HG02623 (cell line): ENCODE data around the gene EHD1.

Experiments
- ATAC-seq: cut with Tn5 transposase; IDR thresholded peaks from one replicate; pipeline ENCODE4 v1.9.1; 2021; ENCODE audit warnings: moderate library complexity; ENCODE audit not compliant: unreplicated experiment

EHD1 gene

DNA sequence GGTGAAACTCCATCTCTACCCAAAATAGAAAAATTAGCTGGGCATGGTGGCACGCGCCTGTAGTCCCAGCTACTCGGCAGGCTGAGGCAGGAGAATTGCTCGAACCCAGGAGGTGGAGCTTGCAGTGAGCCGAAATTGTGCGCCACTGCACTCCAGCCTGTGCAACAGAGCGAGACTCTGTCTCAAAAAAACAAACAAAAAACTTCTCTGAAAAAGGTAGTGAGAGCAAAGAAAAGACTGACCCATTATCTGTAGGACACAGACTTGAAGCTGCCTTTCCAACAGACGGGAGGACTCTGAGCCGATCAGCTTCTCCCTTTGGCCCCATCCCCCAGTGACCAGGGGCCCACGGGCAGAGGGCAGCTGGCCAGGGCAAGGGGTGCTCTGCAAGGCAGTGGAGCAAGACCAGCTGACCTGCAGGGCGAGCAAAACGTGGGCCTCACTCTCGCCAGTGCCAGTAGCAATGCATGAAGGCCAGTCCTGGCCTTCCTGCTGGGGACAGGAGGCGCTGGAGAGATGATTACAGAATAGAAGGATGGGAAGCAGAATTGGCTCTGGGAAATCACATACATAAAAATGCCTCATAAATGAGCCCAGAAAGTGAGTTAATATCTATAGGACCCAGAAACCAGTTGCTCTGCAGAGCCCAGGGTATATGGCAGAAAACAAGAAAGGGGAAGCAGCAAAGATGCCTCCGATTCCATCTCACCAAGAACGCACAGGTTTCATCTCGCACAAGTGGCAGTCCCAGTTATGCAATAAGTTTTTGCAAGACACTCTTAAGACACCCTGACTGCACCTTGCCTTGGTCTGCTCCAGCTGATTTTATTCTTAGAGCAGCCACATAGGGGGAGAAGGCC lies 2.8 kb downstream of the EHD1 start:
- no peak for ATAC-seq

- ATAC-seq: no peak
Measured at GRCh38 chr11:64874308-64875240, 3.8 kb downstream of the EHD1 start.

DNA sequence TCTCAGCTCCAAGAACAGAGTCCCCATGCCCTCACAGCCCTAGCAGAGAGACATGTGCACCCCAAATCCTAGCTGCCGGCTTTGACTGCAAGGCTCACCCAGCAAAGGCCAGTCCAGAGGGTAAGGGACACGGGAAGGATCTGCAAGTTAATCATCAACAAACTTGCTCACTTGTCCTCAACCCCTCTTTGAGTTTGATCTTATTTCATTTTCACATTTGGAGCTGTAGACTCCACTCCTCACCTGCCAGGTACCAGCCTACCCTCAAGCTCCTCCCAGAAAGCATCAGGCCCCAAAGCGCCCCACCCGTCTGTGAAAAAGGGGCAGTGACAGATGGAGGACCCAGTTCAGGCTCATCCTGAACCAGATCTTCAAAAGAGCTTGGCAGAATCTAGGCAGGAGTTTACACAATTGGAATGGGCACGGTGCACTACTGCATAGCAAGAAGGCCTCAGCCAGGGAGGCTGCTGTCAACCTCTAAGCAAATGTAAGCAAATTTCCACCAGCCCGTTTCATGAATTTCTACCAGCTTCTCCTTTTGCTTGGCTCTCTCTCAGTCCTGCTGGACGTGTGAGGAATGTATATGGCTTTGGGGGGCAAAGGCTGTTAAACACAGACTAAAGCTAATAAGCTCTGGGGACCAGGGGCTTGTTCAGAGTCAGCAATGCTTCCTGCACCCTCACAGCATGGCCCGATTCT lies 5.5 kb downstream of the EHD1 start:
- no peak for ATAC-seq

DNA sequence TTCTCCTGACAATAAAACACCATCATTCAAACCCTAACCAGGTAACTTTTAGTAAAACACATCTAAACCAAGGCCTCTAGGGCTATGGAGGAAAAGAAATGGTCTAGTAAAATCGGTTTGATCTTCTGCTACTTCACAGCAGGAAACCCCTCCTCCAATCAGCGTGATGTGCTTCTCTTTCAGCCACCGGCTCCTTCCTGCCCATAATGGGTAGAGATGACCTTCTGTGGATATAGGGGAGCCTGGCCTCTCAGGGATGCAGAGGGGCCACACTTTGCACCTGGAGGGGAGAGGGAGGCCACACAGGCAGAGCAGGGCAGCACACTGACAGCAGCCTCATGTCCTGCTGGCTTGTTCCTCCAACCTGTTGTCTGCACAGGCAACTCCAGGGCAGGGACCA lies 6.9 kb downstream of the EHD1 start:
- no peak for ATAC-seq

DNA sequence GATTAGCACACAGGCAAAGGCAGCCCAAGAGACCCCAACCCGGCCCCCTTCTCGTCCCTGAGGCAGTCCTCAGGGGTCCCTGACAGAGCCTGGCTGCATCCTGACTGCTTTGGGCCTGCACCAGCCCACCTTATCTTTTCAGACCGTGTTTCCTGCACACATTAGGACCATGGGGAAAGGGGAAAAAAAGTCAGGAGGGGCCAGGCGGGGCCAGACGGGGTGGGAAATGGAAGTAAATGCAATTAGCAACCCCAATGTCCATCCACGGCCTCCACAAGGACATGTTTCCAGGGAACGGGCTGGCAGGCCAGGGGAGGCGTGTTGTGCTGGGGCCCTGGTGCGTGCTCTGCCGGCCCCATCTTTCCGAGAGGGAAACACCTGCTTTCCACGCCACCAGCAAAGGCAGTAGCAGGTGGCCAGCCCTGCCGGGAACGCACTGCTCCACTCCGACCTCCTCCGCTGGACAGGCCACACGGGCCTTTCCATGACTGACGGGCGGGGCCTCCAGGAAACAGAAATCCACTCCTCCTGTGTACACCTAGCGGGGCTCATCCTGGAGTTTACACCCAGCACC lies 7.4 kb downstream of the EHD1 start:
- no peak for ATAC-seq

GRCh38 chr11:64870176-64870892 lies 8.1 kb downstream of the EHD1 start:
- no peak for ATAC-seq

DNA sequence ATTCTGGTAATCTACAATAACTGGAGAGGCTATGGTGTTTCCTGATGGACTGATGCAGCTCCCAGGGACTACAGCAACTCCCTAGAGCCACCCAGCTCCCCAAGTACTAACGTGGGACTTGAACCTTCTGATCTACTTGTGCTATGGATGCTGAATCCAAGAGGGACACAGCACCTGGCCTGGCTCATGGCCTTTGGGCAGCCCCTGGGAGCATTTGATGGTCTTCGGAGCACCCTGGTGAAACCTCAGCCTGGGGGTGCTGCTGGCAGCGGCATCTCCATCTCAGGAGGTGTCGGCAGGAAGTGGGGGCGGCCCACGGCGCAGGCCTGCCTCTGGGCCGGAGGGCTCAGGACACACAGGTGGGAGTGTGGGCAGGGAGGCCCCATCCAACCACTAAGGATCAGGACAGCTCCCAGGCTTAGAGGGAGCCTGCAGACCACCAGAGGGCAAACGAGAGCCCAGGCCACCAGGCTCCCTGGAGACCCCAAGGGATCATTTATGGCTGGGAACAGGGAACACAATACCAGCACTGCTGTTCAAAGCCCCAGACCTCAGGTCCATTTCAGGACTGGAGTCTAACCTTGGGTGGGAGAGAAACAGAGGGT lies 8.7 kb downstream of the EHD1 start:
- no peak for ATAC-seq

DNA sequence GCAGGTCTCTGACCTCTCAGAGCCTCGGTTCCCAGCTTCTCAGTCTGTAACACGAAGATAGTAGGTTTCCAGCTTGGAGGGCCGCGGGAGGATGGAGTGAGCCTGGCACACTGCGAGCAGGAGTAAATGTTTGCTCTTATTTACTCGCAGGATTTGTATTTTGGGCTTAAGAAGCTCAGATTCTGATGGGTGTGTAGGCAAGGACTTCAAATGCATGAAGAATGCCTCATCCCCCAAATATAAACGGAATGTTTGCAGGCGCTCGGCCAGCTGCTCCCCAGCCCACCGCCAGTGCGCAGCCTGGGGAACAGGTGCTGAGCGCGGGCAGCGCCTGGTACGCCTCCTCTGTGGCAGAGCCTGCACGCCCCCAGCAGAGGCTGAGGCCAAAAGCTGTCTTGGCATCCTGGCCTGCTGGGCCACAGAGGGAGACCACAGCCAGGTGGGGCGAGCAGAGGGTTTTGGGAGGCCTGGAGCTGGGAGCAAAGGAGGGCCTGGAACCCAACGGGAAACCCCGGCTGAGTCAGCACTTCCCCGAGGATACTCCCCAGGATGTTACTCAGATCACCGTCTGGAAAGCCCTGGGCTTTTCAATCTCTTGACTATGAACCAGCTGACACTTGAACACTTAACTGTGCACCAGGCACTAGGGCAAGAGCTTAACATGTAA lies 9.4 kb downstream of the EHD1 start:
- no peak for ATAC-seq

DNA sequence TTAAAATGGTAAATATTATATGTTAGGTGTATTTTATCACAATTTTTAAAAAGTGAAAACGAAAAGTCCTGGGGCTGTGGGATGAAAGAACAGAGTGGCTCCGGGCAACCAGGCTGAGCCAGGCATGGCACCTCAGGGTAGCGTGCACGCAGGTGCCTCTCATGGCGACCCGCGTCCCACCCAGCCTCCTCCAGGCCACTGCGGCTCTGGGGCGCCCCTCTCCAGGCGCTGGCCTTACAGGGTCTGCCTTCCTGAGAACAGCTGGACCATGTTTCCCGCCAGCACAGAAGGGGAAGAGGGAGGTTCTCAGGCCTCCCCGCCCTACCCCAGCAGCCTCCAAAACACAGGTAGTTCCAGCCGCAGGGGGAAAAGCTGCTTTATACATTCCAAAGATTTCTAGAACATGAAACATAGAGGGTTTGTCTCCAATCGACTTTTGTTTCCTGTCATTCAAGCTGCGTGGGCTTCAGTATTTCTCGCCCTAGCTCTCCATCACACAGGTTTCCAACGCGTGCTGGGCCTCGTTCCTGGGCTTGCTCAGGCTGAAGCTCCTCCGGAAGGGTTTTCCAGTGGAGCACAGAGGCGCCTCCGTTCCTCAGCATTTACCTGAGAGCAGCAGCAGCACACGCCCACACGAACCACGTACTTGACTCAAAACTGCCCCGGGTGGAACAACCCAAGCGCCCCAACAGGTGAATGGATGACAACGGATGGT lies 10.5 kb downstream of the EHD1 start:
- ATAC-seq: no peak

GRCh38 chr11:64866173-64866491 lies 12.3 kb downstream of the EHD1 start:
- ATAC-seq: no peak

GRCh38 chr11:64865286-64866172 lies 12.9 kb downstream of the EHD1 start:
- peak; percentile 36 for ATAC-seq

DNA sequence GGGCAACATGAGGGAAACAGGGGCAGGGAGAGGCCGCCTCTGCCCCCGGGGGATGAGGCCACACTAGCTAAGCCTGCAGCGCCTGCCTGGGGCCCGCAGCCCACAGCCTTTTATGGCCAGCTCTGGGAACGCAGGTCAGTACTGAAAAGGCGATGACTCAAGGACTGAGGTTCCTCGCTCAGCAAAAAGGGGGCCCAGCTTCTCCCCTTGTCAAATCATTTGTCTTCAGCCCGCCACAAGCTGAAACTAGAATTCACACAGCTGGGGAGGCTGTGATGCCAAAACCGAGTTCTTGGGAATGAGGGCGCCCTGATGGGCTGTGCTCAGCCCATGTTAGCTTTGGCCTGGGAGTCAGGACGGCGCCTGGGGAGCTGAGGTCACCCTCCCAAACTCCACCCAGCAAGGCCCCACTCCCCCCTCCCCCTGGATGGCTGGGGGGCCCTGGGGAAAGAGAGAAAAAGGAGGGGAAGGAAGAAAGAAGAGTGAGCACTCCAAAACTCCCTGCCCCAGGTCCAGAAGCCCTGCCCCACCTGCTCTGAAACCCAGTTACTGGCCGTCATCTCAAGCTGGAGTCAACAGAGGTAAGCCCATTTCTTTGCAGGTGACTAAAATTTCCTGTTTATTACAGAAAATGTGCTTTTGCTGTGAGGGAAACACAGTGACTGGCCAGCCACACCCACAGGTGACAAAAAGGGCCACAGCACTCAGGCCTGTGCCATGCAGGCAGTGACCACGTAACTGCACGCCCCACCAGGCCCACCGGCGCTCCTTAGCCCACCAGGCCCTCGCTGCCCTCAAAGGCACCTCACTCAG lies 13.7 kb downstream of the EHD1 start:
- peak; percentile 13 for ATAC-seq

- no peak for ATAC-seq
Measured at GRCh38 chr11:64864135-64864472, 14.3 kb downstream of the EHD1 start.

DNA sequence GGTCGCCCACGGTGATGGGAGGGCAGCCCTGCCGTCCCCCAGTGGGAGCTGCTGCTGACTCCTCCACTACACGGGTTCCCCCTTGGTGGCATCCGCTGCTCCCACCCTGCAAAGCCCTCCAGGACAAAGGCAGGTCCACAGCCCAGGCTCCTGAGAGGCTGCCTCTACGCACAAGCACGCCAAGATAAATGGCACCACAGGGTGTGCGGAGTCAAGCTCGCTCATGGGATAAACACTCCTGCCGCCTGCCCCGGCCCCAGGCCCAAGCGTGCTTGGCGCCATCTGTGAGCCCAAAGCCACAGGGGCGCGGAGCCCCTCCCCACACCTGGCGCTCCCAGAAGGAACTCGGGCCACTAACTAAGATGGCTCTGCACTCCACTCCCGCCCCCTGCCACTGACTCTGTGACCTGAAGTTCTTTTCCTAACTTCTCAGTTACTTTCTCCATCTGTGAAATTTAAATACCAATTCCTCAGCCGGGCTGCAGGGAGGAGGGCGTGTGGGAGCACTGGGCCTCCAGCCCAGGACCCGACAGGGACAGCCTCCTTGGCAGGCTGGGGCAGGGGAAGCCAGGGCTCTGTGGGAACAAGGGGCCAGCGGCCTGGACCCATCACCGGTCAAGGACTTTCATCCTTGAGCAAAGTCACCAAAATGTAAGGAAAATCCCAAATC lies 14.9 kb downstream of the EHD1 start:
- no peak for ATAC-seq

DNA sequence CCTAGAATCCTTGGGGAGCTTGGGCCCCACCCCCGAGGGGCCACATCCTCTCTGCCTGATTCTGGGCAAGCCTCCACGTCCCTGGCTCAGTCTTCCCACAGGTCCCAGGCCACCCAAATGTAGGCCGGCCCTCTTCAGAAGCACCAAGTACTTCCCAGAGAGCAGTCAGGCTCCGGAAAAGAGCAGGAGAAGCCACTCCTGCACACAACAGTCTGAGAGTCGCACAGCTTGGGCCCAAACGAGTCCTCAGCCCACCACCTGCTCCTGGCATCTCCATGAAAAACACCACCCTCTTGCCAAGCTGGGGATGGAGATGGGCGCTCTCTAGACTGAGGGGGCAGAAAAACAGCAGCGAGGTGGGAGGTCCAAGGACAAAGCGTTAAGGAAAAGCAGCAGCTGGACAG lies 15.4 kb downstream of the EHD1 start:
- ATAC-seq: no peak

DNA sequence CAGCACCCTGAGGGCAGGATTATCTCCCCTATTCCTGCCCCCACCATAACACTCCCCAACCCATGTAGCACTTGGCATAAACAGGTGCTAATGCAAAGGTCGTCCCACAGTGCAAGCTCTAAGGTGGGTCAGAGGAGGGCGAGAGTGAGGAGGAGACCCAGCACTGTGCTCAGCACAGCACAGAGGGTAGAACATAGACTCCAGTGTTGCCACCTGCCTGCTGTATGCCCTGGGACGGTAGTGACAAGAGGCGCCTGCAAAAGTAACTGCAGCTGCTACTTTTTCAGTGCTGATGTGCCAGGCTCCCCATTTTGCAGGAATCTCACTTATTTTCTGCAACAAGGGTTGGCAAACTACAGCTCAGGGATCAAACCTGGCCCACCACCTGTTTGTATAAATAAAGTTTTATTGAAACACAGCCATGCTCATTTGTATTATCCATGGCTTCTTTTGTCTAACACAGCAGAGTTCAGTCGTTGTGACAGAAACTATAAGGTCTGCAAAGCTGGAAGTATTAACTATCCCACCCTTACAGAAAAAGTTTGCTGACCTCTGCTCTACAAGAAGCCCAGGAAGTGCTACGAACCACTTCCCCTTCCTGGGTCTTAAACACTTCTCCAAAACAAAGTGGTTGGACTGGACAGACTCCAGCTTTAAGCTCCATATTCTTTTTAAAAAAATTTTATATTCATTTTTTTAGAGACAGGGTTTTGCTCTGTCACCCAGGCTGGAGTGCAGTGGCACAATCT lies 17.0 kb downstream of the EHD1 start:
- ATAC-seq: no peak
